ENCODE measurements around the gene DIO3. TPM values are rescaled to one million over a fixed set of nuclear protein-coding genes. Genes with fewer than 3 reads are reported as not detected.

The DIO3 gene
- total RNA-seq, 1 experiment from 2014 or later: not detected

Other genes starting within 250 kb of the DIO3 start
- gene PPP2R5C, start 200.2 kb downstream of the DIO3 start, total RNA-seq (2014; rRNA removed; shearing (Covaris generic)): 81.1 and 99.1 TPM in 2 replicates

Measured in SJSA1 (cell line).